ENCODE results near the gene RCAN2. TPM values are rescaled to one million over a fixed set of nuclear protein-coding genes. Genes with fewer than 3 reads are reported as not detected.

Gene RCAN2
- polyA plus RNA-seq, 1 donor from 2014 or later = 37.4 TPM

DNA sequence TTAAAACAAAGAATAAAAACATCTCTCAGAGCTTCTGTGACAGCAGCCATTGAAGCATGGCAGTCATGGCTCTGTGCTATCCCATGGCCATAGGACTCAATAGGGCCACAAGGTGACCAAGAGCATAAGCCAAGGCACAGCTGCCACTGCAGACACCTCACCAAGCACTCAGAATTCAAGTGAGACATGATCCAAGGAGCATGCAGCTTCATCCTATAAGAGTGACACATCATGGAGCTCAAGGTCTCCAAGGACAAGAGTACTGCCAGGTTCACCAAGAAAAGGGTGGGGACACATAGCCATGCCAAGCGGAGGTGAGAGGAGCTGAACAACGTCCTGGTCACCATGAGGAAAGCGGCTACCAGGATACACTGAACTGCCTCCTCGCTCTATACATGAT is 53.0 kb downstream of the RCAN2 start:
- Histone ChIP-seq H3K9me2 (ENCODE audit: insufficient read depth, low read length) (no peaks in the 10 kb centered on the region), H4K20me1 (ENCODE audit: insufficient read depth) (no peaks in the 10 kb centered on the region)
- TF ChIP-seq, protein P1, sequence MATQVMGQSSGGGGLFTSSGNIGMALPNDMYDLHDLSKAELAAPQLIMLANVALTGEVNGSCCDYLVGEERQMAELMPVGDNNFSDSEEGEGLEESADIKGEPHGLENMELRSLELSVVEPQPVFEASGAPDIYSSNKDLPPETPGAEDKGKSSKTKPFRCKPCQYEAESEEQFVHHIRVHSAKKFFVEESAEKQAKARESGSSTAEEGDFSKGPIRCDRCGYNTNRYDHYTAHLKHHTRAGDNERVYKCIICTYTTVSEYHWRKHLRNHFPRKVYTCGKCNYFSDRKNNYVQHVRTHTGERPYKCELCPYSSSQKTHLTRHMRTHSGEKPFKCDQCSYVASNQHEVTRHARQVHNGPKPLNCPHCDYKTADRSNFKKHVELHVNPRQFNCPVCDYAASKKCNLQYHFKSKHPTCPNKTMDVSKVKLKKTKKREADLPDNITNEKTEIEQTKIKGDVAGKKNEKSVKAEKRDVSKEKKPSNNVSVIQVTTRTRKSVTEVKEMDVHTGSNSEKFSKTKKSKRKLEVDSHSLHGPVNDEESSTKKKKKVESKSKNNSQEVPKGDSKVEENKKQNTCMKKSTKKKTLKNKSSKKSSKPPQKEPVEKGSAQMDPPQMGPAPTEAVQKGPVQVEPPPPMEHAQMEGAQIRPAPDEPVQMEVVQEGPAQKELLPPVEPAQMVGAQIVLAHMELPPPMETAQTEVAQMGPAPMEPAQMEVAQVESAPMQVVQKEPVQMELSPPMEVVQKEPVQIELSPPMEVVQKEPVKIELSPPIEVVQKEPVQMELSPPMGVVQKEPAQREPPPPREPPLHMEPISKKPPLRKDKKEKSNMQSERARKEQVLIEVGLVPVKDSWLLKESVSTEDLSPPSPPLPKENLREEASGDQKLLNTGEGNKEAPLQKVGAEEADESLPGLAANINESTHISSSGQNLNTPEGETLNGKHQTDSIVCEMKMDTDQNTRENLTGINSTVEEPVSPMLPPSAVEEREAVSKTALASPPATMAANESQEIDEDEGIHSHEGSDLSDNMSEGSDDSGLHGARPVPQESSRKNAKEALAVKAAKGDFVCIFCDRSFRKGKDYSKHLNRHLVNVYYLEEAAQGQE (IDR thresholded peaks at IDR 0.05; ENCODE audit: borderline replicate concordance) = no peak
- TF ChIP-seq MXI1 (conservative IDR thresholded peaks at IDR 0.05; ENCODE audit: poor library complexity, severe bottlenecking) = no peak
- no peak for TF ChIP-seq EZH2 (IDR thresholded peaks at IDR 0.05; ENCODE audit: borderline replicate concordance, insufficient read depth, low read length, poor library complexity, severe bottlenecking)
- TF ChIP-seq RAD21 (conservative IDR thresholded peaks at IDR 0.05) = no peak
- no peak for TF ChIP-seq EP300 (conservative IDR thresholded peaks at IDR 0.05; ENCODE audit: poor library complexity, severe bottlenecking)
- no peak for TF ChIP-seq SMC3 (conservative IDR thresholded peaks at IDR 0.05; ENCODE audit: poor library complexity)

DNA sequence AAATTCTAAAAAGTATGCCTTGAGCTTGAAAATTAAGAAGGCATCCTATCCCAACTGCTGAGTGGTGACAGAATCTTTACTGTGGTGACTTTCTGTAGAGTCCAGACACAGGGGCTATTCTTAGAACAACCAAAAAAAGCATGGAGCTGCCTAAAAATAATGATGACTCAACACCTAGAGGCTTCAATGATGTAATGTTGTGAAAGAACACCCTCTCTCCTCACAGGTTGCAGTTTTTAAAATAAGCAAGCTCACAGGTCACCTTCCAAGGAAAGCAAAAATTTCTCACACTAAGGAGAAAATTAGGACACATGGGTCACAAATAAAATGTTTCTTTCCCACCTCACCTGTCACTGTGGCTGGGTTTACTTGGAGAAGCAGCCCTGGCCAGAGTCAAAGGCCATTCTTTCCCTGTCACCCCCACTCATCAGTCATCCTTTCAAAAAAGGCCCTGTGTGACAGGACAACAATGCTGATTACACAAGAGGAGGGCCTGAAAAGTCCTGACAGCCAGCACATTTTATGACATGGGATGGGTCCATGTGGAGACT is 53.5 kb downstream of the RCAN2 start:
- Histone ChIP-seq H4K20me1 (ENCODE audit: insufficient read depth) (no peaks in the 10 kb centered on the region), H3K79me2 (replicated peaks; ENCODE audit: insufficient read depth, low read length) (no peaks in the 10 kb centered on the region), H3K4me3 (ENCODE audit: low read length) (no peak overlapping the region), H3K4me2 (ENCODE audit: low read length) (no peak overlapping the region), H3K9me2 (ENCODE audit: insufficient read depth, low read length) (no peaks in the 10 kb centered on the region), H3K9me3 (ENCODE audit: low read length) (no peaks in the 10 kb centered on the region), H3F3A (ENCODE audit: insufficient read depth, low read length, poor library complexity, severe bottlenecking) (no peaks in the 10 kb centered on the region), H3K27ac (ENCODE audit: low read length) (no peak overlapping the region), H3K9ac (ENCODE audit: low read length) (no peak overlapping the region), H3K36me3 (ENCODE audit: insufficient read depth, low read length) (no peaks in the 10 kb centered on the region), H3K27me3 (ENCODE audit: insufficient read depth, low read depth, low read length) (no peaks in the 10 kb centered on the region), H2AFZ (ENCODE audit: low read depth, low read length) (no peak overlapping the region)
- no peak for TF ChIP-seq EP300 (conservative IDR thresholded peaks at IDR 0.05; ENCODE audit: poor library complexity, severe bottlenecking)
- TF ChIP-seq, protein P1 (IDR thresholded peaks at IDR 0.05; ENCODE audit: borderline replicate concordance) = no peak
- TF ChIP-seq, protein P2, sequence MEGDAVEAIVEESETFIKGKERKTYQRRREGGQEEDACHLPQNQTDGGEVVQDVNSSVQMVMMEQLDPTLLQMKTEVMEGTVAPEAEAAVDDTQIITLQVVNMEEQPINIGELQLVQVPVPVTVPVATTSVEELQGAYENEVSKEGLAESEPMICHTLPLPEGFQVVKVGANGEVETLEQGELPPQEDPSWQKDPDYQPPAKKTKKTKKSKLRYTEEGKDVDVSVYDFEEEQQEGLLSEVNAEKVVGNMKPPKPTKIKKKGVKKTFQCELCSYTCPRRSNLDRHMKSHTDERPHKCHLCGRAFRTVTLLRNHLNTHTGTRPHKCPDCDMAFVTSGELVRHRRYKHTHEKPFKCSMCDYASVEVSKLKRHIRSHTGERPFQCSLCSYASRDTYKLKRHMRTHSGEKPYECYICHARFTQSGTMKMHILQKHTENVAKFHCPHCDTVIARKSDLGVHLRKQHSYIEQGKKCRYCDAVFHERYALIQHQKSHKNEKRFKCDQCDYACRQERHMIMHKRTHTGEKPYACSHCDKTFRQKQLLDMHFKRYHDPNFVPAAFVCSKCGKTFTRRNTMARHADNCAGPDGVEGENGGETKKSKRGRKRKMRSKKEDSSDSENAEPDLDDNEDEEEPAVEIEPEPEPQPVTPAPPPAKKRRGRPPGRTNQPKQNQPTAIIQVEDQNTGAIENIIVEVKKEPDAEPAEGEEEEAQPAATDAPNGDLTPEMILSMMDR (IDR thresholded peaks at IDR 0.05; ENCODE audit: poor library complexity, severe bottlenecking) = no peak
- TF ChIP-seq POLR2AphosphoS5 (IDR thresholded peaks at IDR 0.05) = no peak

More for the DNA sequence above, 53.0 kb downstream of the RCAN2 start:
- Histone ChIP-seq H3K9ac (ENCODE audit: low read length) (no peak overlapping the region), H3F3A (ENCODE audit: insufficient read depth, low read length, poor library complexity, severe bottlenecking) (no peaks in the 10 kb centered on the region), H2AFZ (ENCODE audit: low read depth, low read length) (no peak overlapping the region), H3K4me2 (ENCODE audit: low read length) (no peak overlapping the region), H3K79me2 (replicated peaks; ENCODE audit: insufficient read depth, low read length) (no peaks in the 10 kb centered on the region), H3K27ac (ENCODE audit: low read length) (no peak overlapping the region), H3K36me3 (ENCODE audit: insufficient read depth, low read length) (no peaks in the 10 kb centered on the region), H3K9me3 (ENCODE audit: low read length) (no peaks in the 10 kb centered on the region), H3K27me3 (ENCODE audit: insufficient read depth, low read depth, low read length) (no peaks in the 10 kb centered on the region), H3K4me3 (ENCODE audit: low read length) (no peak overlapping the region)
